OCI-LY7 (cell line): ENCODE measurements around the gene OR13J1. TPM values are rescaled to one million over a fixed set of nuclear protein-coding genes. Genes with fewer than 3 reads are reported as not detected.

Source experiments
- BruUV-seq: library from RNA; stranded (reverse); fragments of 400-500 nt; replicated peaks from 2 replicates; lab custom pipeline; 2021; lab: Mats Ljungman, UMichigan
- CTCF ChIA-PET: fragments of 300-600 bp; sonication (Branson Sonifier 250); formaldehyde crosslinking; loops from one replicate; lab custom pipeline; 2022; ENCODE audit warnings: antibody characterized with exemption; ENCODE audit not compliant: unreplicated experiment; lab: Charles Lee
- POLR2A ChIA-PET: fragments of 300-600 bp; sonication (Branson Sonifier 250); formaldehyde crosslinking; loops from one replicate; lab custom pipeline; 2022; ENCODE audit warnings: antibody characterized with exemption; lab: Charles Lee
- DNase-seq: peaks from one replicate; pipeline ENCODE4 v3.0.0-alpha.2; 2015; ENCODE audit warnings: low spot score
- H2AFZ ChIP-seq: fragments of 200-600 bp; sonication (generic), shearing (Covaris generic); 2 replicates; pipeline ENCODE4 v1.6.1; 2014; ENCODE audit warnings: mild to moderate bottlenecking, antibody characterized with exemption, low read length, moderate library complexity
- H3K27ac ChIP-seq: fragments of 200-600 bp; sonication (generic); 2 replicates; pipeline ENCODE4 v1.5.1; 2014; ENCODE audit warnings: mixed run types, low read depth, mild to moderate bottlenecking, moderate library complexity, low read length, inconsistent platforms; ENCODE audit not compliant: poor library complexity, severe bottlenecking
- H3K36me3 ChIP-seq: fragments of 200-600 bp; sonication (generic); 2 replicates; pipeline ENCODE4 v1.6.1; 2014; ENCODE audit warnings: mild to moderate bottlenecking, antibody characterized with exemption, low read length, moderate library complexity, mixed read lengths; ENCODE audit not compliant: insufficient read depth
- H3K4me1 ChIP-seq: fragments of 200-600 bp; sonication (generic); 2 replicates; pipeline ENCODE4 v1.5.1; 2014; ENCODE audit warnings: mild to moderate bottlenecking, low read length; ENCODE audit not compliant: insufficient read depth, poor library complexity, severe bottlenecking
- H3K4me2 ChIP-seq: fragments of 200-600 bp; sonication (generic); 2 replicates; pipeline ENCODE4 v1.6.1; 2014; ENCODE audit warnings: mild to moderate bottlenecking, low read length
- H3K4me3 ChIP-seq: fragments of 200-600 bp; sonication (generic); 2 replicates; pipeline ENCODE4 v1.5.1; 2014; ENCODE audit warnings: mild to moderate bottlenecking, low read depth, low read length; ENCODE audit not compliant: poor library complexity, severe bottlenecking
- H3K79me2 ChIP-seq: fragments of 200-600 bp; sonication (generic); 2 replicates; pipeline ENCODE4 v1.6.1; 2016; ENCODE audit warnings: low read depth, mild to moderate bottlenecking, low read length, moderate library complexity, mixed read lengths; ENCODE audit not compliant: insufficient read depth
- H3K9me2 ChIP-seq: fragments of 200-600 bp; sonication (generic); 2 replicates; pipeline ENCODE4 v1.6.1; 2016; ENCODE audit warnings: mild to moderate bottlenecking, low read length, mixed read lengths; ENCODE audit not compliant: insufficient read depth
- H3K9me3 ChIP-seq: fragments of 200-600 bp; sonication (generic); 2 replicates; pipeline ENCODE4 v1.6.1; 2014; ENCODE audit warnings: mild to moderate bottlenecking, mixed run types, low read length, mixed read lengths
- H4K20me1 ChIP-seq: fragments of 200-600 bp; sonication (generic); 2 replicates; pipeline ENCODE4 v1.6.1; 2014; ENCODE audit warnings: mild to moderate bottlenecking, antibody characterized with exemption, low read length, moderate library complexity, mixed read lengths; ENCODE audit not compliant: insufficient read depth
- EZH2phosphoT487 ChIP-seq: fragments of 200-600 bp; sonication (generic); IDR thresholded peaks from 2 replicates; pipeline ENCODE4 v1.6.1; 2018; ENCODE audit warnings: low read depth, borderline replicate concordance, mild to moderate bottlenecking, mixed run types, antibody characterized with exemption, low read length, moderate library complexity, mixed read lengths
- intact Hi-C: fragments of 100-400 bp; cut with micrococcal nuclease; formaldehyde crosslinking; loops from one replicate; pipeline ENCODE4 v1.10.0; 2022; ENCODE audit not compliant: unreplicated experiment
- total RNA-seq, 2 experiments: library from RNA; depleted of rRNA in 1 of 2; stranded (reverse); fragments of >200 nt in 1 of 2; shearing (Covaris generic) in 1 of 2; gene quantifications; 2 replicates each; pipeline ENCODE4 v1.2.3, GENCODE V29; 2014 to 2022
- TF ChIP-seq, protein P1 (sequence below): fragments of 200-600 bp; sonication (generic); conservative IDR thresholded peaks from 2 replicates; pipeline ENCODE4 v1.5.1; 2014; ENCODE audit warnings: mild to moderate bottlenecking, antibody characterized with exemption, low read length, moderate library complexity, mixed read lengths

The OR13J1 gene
- total RNA-seq, 2 experiments from 2014 or later: not detected

DNA sequence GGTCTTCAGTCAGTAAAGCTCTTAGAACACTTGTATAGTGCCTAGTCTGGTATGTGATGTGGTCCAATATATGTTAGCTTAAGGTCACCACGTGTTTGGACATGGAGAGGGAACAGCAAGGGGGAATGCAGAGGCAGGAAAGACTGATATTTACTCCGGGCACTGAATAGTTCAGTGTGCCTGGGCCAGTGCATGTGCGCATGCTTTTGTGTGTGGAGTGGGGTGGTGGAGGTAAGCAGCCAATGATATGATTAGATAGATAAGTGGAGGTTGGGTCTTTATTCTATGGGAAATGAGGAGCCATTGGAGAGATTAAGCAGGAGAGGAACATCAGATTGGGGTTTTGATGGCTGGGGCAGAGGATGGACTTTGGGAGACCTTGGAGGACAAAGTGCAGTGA is 14.0 kb downstream of the OR13J1 start:
- no TSS peak for BruUV-seq

GRCh38 chr9:35854091-35854762 is 16.0 kb downstream of the OR13J1 start:
- CTCF ChIA-PET: no interaction called here

More for the DNA sequence above, 14.0 kb downstream of the OR13J1 start:
- CTCF ChIA-PET: interaction anchor here (1.3 kb wide), 1 partner anchor 23 kb away, joined by 3 read pairs; no protein-coding TSS in a partner anchor
- no peaks in the 10 kb centered on the region for H3K79me2 ChIP-seq
- no peak overlapping the region for H3K4me2 ChIP-seq
- no peaks in the 10 kb centered on the region for H3K9me2 ChIP-seq
- no peaks in the 10 kb centered on the region for H3K36me3 ChIP-seq
- DNase-seq: no peak
- POLR2A ChIA-PET: interaction anchor here (0.6 kb wide), 1 partner anchor 79 kb away, joined by 3 read pairs; no protein-coding TSS in a partner anchor
- no peaks in the 10 kb centered on the region for H3K4me1 ChIP-seq
- no peaks in the 10 kb centered on the region for H3K9me3 ChIP-seq
- no peak overlapping the region for H3K4me3 ChIP-seq
- intact Hi-C loops: no loop called here
- H4K20me1 ChIP-seq: no peaks in the 10 kb centered on the region
- TF ChIP-seq, protein P1, sequence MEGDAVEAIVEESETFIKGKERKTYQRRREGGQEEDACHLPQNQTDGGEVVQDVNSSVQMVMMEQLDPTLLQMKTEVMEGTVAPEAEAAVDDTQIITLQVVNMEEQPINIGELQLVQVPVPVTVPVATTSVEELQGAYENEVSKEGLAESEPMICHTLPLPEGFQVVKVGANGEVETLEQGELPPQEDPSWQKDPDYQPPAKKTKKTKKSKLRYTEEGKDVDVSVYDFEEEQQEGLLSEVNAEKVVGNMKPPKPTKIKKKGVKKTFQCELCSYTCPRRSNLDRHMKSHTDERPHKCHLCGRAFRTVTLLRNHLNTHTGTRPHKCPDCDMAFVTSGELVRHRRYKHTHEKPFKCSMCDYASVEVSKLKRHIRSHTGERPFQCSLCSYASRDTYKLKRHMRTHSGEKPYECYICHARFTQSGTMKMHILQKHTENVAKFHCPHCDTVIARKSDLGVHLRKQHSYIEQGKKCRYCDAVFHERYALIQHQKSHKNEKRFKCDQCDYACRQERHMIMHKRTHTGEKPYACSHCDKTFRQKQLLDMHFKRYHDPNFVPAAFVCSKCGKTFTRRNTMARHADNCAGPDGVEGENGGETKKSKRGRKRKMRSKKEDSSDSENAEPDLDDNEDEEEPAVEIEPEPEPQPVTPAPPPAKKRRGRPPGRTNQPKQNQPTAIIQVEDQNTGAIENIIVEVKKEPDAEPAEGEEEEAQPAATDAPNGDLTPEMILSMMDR: no peak
- TF ChIP-seq EZH2phosphoT487: no peak
- H3K27ac ChIP-seq: no peak overlapping the region
- no peak overlapping the region for H2AFZ ChIP-seq

More at GRCh38 chr9:35854091-35854762, 16.0 kb downstream of the OR13J1 start:
- H3K9me2 ChIP-seq: no peaks in the 10 kb centered on the region
- no TSS peak for BruUV-seq
- H2AFZ ChIP-seq: no peak overlapping the region
- H3K36me3 ChIP-seq: no peaks in the 10 kb centered on the region
- no peaks in the 10 kb centered on the region for H3K79me2 ChIP-seq
- TF ChIP-seq EZH2phosphoT487: no peak
- TF ChIP-seq, protein P1: no peak
- no peaks in the 10 kb centered on the region for H4K20me1 ChIP-seq
- H3K9me3 ChIP-seq: no peaks in the 10 kb centered on the region
- no peak overlapping the region for H3K27ac ChIP-seq
- intact Hi-C loops: no loop called here
- H3K4me1 ChIP-seq: no peaks in the 10 kb centered on the region
- POLR2A ChIA-PET: no interaction called here
- no peak overlapping the region for H3K4me2 ChIP-seq
- DNase-seq: no peak
- H3K4me3 ChIP-seq: no peak overlapping the region
